Right forelimb (tissue), 1 donor: ENCODE data around the gene PXDN.
A peak's percentile ranks its signal among the peaks of the same experiment; 100 is the strongest.
"Not testable (repeated sequence)": the region's sequence is repeated elsewhere in the genome, so short reads cannot be mapped to it uniquely, and the experiment has no call there.

ENCODE experiments used
- DNase-seq: peaks from one replicate; pipeline ENCODE4 v3.0.0-alpha.2; 2018

PXDN gene

DNA sequence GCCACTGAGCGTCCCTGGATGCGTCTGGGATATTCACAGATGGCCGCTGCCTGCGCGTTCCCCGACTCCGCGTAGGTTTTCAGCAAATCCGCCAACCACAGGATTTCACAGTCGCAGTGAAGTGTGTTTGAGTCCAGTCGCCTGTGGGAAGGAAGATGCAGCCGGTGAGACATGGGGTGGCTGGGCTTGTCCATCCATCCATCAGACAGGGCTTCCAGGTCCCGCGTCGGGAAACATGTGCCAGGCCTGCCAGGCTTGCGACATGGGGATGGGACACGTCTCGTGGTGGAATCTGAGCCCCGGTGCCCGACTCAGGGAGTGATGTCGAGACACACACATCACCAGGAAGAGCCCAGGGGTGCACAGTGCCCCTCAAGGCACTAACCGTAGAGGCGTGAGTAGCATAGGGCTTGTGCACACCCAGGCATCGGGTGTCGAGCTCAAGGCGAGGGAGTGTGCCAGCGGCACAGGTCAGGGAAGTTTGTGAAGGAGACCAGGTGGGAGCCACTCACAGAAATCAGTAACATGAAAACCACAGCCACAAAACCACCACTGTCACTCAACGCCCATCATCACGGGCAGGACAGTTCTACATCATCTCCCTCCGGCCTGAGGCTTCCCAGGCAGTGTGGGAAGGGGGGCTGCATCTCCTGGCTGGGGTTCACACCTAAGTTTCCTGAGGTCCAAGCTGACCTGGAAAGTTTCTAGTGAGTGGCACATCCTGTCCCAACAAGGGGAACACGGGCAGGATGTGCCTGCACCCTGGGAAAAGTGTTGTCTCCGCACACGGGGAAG, 63.9 kb downstream of the PXDN start:
- no peak for DNase-seq

DNA sequence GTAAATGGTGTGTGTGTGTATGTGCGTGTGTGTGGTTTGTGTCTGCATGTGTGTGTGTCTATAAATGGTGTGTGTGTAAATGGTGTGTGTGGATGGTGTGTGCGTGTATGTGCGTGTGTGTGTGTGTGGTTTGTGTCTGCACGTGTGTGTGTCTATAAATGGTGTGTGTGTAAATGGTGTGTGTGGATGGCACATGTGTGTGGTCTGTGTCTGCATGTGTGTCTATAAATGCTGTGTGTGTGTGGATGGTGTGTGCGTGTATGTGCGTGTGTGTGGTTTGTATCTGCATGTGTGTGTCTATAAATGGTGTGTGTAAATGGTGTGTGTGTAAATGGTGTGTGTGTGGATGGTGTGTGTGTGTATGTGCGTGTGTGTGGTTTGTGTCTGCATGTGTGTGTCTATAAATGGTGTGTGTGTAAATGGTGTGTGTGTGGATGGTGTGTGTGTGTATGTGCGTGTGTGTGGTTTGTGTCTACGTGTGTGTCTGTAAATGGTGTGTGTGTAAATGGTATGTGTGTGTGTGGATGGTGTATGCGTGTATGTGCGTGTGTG, 64.8 kb downstream of the PXDN start:
- not testable (repeated sequence) for DNase-seq

DNA sequence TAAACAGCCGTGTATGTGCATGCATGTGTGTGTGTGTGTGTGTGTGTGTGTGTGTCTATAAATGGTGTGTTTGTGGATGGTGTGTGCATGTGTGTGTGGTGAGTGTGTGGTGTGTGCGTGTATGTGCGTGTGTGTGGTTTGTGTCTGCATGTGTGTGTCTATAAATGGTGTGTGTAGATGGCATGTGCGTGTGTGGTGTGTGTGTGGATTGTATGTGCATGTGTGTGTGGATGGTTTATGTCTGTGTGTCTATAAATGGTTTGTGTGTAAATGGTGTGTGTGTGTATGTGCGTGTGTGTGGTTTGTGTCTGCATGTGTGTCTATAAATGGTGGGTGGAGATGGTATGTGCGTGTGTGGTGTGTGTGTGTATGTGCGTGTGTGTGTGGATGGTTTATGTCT, 65.2 kb downstream of the PXDN start:
- DNase-seq, result not testable (repeated sequence)

DNA sequence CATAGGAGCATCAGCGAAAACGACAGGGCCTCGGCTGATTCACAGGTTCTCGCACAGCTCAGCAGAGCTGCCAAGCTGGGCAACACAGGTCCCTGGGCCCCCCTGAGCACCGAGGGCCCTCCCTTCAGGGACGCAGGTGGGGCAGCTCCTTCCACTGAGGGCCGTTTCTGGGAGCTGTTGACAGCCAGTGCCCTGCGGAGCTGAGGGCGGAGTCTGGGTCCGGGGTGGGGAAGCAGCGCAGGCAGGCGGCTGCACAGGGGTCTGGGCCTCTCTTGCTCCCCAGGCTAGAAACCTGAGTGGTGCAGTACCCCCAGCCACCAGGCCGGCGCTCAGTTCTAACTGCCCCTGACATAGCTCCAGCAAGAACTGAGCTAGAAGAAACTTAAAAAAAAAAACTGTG, 65.7 kb downstream of the PXDN start:
- DNase-seq, result no peak

DNA sequence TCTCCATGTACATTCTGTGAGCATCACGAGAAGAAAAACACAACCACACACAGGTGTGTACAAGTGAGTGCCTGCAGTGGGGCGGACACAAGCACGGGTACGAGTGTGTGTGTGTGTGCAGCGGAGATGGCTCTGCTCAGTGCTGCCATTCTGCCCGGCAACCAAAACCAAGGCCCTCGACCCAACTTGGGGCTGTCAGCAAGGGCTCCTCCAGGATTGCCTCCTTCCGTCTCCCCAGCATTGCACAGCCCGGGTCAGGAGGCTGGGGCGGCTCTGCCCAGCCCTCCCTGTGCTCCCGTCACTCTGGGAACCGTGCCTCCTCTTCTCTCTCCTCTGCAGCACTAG, 66.5 kb downstream of the PXDN start:
- DNase-seq, result no peak

DNA sequence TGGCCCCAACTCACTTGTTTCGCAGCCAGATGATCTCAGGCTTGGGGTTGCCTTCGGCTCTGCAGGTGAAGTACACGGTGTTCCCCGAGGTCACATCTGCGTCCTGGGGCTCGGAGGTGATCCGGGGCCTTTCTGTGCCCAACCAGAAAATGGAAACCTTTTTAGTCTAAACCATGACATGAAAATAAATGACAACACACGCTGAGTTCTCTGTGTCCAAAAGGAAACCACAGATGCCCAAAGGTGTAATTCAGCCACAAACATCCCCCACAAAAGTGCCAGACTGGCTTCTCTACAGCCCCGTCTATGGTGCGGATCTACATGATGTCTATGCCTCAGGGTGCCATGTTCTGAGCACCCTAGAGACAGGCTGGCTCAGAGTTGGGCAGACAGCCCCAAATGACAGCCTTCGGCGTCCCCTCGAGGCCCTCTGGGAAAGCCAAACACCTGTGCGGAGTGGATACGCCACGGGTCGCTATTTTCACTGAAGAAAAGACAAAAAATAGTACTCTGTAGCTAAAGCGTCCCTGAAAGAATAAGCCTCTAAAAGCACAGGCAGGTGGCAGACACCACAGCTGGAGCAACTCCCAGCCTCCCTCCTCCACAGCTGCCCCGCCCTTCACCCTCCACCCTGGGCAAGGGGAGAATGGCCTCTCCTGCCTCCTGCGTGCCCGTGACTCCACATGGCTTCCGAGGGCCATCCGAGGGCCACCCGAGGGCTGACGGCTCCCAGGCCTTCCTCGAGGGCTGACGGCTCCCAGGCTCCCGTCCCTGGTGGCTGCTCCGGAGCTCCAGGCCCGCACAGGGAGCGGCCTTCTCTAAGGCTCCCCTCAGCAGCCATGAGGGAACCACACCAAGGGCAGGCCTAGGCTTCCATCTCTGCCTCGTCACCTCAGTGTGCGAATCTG, 67.1 kb downstream of the PXDN start:
- DNase-seq, result no peak

DNA sequence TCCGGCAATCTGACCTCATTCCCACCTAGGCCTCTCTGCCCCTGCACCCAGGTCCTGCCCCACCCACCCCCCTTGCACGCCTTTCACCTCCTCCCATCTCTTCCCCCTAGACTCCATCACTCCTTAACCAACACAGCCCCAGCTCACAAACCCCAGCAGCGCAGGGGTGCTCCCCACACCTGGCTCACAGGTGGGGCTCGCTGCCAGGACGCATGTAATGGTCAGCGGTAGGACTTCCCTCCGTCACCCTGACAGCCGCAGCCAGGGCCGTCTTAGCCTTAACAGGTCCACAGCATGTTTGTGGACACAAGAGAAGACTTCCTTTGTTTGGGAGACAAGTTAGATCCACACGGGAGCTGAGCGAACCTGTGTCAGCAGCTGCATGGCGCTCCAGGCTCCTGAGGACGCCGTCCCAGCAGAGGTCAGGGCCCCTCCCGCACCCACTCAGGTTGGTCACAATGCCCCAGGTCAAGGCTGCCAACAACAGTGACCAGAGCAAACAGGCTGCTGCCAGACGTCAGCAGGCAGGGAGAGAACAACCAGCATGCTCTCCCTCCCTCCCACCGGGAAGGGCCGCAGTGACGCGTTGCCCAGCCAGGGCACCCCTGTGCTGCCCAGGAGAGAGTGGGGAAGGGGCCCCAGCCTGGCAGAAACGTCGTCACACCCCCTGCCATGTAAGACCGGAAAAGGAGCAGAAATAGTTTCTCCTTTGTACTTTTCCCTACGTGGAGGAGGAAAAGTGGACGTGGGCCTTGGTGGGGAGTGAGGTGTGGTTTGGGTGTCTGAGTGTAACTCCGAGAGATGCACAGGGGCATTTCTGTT, 68.0 kb downstream of the PXDN start:
- DNase-seq, result no peak

DNA sequence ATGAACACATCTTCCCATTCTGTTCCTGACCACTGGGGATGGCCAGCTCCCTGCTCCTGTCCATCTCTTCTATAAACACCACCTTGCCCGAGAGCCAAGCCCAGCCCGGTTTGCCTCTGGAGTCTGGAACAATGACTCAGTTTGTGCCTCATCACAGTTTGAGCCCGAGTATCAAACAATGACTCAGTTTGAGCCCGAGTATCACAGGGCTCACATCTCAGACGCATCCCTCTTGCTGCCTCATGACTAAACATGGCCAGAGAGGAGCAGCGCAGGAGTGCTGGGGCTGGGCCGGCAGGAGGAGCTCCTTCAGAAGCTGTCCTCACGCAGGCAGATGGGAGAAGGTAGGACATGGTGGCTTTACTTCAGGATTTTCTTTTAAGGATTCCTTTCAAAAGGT, 68.7 kb downstream of the PXDN start:
- DNase-seq, result no peak

DNA sequence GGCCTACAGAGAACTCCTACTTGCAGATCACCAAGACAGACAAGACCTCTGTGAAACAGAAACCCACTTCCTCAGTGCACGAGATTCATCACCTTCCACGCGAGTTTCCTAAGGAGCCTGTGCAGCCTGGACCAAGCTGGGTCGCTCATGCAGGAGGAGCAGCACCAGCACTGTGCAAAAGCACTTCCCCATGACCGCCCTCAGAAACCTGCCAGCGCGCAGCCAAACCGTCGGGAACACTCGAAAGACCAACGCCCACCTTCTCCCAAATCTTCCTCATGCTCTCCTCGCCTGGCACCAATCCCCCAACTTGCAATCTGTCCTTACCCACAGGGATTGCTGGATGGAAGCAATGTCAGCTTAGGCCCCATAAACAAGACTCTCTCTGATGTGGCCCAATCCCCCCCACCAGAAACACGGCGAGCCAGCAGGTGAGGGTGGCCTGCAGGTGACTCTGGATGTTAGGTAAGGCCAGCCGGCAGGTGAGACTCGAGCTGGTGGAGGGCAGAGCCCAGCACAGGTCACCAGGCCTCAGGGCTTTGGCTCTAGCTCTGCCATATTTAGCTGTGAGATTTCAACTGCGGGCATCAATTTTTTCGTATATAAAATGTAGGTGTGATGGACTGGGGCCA, 69.4 kb downstream of the PXDN start:
- no peak for DNase-seq

DNA sequence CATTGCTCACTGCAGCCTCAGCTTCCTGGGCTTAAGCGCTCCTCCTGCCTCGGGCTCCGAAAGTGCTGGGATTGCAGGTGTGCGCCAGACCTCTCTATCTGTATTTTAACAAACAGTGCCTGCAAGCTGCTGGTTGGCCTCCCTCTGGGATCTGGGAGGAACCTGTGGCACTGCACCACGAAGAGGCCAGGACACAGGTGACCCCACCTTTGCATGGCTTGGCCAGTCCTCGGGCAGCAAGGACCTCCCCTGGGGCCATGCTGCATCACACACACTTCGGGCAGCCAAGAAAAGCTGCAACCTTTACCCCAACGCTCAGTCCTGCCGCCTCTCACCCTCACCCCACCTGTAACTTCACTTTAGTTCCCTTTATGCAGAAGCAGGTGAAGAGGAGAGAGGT, 70.0 kb downstream of the PXDN start:
- DNase-seq, result no peak

DNA sequence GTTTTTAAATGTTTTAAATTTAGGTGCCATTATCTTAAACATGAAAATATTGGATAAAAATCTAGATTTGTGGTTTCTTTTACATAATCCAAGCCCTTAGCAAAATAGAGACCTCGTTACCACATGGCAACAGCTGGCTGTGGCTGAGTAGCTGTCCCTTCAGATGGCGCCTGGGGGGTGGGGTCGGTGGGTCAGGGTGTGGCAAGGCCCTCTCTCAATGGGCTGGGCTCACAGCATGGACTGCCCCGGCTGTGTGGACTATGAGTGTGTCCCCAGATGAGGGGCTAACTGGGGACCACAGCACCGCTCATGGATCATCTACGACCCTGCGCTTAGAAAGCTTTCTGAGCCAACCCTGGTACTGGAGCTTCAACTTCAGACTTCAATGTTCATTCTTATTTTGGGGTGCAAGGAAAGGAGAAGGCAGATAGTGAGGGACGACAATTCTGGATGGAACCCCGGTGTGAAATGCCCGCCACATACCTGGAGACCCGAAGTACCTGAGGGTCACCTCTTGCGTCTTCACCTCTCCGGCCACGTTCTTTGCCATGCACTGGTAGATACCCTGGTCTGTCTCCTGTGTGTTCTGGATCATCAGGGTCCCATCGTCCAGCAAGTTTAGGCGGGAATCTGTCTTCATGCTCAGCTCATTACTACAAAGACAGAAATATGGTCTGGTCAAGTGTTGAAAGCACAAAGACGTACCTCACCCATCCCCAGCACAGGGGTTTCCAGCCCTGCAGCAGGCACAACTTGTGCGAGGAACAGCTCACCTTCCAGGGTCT, 71.0 kb downstream of the PXDN start:
- no peak for DNase-seq

DNA sequence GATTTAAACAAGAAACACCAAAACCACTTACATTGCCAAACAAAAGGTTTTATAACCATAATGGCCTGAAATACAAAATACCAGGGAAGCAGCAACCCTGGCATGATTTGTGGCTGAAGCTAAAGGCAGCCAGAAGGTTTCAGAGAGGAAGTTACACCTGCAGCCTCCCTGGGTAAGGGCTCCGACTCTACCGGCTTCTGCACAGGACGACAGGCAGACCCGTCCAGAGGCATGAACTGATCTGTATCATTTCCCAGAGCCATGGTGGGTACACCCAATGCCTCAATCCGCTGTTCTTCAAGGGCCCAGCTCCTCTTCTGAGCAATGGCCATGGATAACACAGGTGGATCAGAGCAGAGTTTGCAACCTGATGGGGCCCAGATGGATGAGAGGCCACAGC, 71.6 kb downstream of the PXDN start:
- no peak for DNase-seq

DNA sequence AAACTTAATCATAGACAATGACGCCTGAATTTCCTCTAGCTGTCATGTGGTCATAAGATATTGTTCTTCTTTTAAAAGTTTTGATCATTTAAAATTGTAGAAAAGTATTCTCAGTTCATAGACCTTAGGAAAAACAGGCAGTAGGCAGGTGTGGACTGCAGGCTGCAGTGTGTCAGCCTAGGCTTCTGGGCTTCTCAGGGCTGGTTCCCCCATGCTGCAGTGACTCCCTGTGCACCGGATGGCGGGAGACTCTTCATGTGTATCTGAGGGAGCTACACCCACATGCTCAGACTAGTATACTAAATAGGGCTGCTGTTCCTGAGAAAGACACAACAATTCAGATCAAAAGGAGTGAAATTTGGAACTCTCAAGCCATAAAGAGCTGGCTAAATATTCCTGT, 72.4 kb downstream of the PXDN start:
- peak; percentile 29 for DNase-seq

DNA sequence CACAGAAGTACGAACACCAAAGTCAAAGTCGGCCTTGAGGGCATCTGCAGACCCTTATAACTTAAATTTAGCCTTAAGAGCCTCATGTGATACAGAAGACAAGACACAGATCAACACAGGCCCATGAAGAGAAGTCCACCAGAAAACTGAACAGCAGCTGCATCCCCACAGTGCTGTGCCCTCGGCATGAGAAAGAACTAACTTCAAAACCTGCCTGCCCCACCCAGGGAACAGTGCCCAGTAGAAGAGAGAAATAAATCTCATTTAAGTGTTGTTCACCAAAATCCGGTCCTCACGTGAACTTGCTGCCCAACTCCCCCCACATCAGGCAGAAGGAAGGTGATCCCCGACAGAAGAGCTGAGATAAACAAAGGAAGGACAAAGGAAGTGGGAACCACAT, 73.7 kb downstream of the PXDN start:
- peak; percentile 38 for DNase-seq

DNA sequence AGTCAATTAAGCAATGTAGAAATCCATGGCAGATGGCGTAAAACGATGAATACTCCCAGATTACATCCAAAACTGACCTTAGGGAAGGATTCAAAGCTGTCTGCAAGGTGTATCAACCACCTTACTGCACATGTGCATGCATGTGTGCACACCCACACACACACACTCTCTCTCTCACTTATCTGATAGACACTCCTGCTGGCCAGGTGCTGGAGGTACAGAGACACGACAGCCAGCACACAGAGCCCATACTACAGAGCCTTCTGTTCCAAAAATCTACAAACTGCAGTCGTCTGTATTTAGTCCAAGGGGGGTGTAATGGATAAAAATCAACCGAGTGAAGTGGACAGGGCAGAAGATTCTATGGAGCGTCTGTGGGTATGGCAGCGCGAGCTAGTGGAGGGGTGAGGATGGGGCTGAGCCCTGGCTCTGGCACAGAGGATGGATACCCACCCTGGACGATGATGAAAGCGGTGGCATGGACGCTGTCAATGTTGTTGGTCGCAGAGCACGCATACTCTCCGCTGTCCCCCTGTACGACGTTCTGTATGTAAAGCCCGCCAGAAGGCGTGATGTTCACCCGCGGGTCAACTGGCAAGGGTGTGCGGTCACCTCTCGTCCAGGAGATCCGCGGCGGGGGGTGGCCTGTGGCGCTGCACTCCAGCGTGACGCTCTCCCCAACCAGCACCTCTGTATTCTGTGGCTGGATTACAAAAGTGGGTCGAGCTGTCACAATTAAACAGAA, 78.4 kb downstream of the PXDN start:
- DNase-seq, result no peak

DNA sequence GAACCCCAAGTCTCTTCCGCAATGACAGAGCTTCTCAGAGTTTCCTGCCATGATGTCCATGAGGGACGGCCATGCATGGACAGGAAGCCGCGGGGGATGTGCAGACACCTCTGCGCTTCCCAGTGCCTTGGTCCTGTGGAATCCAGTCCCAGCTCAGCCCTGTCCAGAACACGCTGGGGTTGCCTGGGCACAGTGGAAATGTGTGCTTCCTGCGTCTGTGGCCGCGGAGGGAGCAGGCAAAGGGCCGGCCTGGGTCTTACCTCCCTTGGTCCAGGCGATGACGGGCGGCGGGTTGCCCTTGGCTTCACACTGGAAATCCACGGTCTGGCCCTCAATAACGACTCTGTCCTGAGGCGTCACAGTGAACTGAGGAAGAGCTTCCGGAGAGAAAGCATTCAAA, 79.6 kb downstream of the PXDN start:
- peak; percentile 36 for DNase-seq

DNA sequence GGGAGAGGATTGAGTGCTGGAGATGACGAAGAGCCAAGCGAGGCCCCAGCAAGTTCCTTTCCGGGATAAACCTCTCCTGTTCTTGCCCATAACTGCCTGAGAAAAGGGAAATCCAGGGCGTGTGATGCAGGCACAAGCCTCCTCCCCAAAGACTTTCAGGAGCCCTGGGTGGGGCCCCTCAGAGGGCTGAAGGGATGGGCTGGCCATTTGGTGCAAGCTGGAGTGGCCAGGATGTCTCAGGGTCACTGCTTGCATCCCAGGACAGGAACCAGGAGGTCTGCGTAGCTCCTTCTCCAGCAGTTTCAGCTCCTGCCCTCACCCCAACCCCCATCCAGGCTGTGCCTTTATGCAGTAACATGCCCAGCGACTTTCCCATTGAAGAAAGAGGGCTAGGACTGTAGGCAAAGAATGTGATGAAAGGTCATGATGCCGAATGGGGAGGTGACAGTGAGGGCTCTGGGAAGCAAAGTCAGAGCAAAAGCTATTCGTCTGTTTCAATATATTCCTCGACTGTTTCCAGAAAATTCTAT, 80.2 kb downstream of the PXDN start:
- DNase-seq, result no peak

DNA sequence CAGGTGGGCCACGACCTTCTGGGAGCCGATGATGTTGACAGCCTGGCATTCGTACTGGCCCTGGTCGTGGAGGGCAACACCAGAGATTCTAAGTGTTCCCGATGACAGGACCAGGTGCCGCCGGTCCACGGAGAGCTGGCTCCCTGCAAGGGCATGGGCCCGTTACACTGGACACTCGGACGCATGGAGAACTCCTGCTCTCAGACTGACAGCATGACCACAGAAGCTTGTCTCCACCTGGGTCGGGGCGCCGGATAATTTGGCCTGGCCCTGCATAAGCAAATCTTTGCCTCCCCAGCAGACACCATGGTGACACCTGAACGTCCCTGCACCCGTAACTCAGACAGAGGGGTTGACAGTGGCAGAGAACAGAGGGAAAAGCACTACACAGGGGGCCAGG, 80.7 kb downstream of the PXDN start:
- peak; percentile 36 for DNase-seq

DNA sequence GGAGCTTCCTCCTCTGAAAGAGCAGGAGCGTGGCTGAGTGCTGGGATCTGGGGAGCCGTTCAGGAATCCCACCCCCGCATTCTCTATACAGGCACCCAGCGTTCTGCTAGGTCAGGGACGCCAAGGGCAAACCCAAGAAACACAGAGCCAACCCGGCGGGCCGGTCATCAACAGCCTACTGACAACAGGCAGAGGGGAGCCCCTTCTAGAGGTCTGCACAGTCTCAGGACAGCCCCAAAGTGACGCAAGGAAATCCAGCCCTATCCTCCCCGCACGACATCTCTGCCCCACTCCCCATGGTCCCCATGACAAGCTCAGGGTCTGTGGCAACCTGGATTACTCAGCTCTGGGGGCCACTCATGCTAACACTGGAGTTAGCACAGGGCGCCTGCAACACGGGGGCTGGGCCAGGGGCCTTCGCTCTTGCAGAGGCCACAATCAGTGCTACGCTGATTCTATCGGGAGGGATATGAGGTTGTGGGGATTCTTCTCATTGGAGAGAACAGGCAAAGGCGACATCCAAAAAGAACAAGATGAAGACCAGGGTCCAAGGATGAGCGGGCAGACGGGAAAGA, 81.6 kb downstream of the PXDN start:
- peak; percentile 30 for DNase-seq

DNA sequence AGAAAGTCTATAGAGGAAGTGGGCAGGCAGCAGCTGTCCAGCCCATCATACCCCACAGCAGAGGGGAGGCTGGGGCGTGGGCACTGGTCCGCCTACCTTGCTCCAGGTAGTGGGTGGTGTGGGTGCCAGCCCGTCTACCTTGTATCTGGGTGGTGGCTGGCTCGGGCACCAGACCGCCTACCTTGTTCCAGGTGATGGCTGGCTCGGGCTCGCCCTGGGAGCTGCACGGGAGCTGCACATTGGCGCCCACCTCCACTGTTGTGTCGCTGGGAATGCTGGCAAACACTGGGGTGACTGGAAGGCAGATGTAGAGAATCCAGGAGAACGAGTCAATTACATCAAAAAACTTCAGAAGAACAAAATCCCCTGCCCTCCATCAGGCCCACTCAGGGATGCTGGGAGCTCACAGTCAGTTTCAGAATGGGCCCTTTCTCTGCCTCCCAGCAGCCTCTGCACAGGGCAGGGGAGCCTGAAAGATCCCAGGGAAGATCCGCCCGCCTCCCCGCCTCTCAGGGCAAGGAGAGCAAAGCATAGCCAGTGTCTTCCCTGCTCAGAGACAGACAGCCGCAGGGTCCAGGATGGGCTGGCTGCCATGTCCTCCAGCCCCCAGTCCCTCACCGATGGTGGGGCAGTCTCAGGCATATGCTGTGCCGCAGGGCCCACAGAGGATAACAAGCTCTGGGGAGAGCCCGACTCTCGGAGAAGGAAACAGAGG, 82.3 kb downstream of the PXDN start:
- DNase-seq, result peak; percentile 25
